ENCODE results near the gene DPY19L2.
A peak's percentile ranks its signal among the peaks of the same experiment; 100 is the strongest.
"Not testable (repeated sequence)": the region's sequence is repeated elsewhere in the genome, so short reads cannot be mapped to it uniquely, and the experiment has no call there.

Gene DPY19L2

GRCh38 chr12:63668028-63668799 lies at the start of gene DPY19L2:
TSS of gene DPY19L2 (minus strand) at chr12:63668493. CDS start at chr12:63668393, 100 bp downstream.
- peak; percentile 68 for DNase-seq

- DNase-seq, result not testable (repeated sequence)
Observed at GRCh38 chr12:63716891-63717290, 48.6 kb upstream of the DPY19L2 start.

GRCh38 chr12:63715107-63715625 lies 46.9 kb upstream of the DPY19L2 start:
- not testable (repeated sequence) for DNase-seq

GRCh38 chr12:63714409-63714808 lies 46.1 kb upstream of the DPY19L2 start:
- not testable (repeated sequence) for DNase-seq

- not testable (repeated sequence) for DNase-seq
Observed at GRCh38 chr12:63713681-63714075, 45.4 kb upstream of the DPY19L2 start.

GRCh38 chr12:63712979-63713680 lies 44.8 kb upstream of the DPY19L2 start:
- not testable (repeated sequence) for DNase-seq

GRCh38 chr12:63712376-63712974 lies 44.2 kb upstream of the DPY19L2 start:
- DNase-seq, result not testable (repeated sequence)

- not testable (repeated sequence) for DNase-seq
Observed at GRCh38 chr12:63711339-63711738, 43.0 kb upstream of the DPY19L2 start.

GRCh38 chr12:63706336-63706735 lies 38.0 kb upstream of the DPY19L2 start:
- DNase-seq, result no peak

- not testable (repeated sequence) for DNase-seq
Observed at GRCh38 chr12:63699678-63700382, 31.5 kb upstream of the DPY19L2 start.

GRCh38 chr12:63699011-63699410 lies 30.7 kb upstream of the DPY19L2 start:
- not testable (repeated sequence) for DNase-seq

GRCh38 chr12:63690837-63691236 lies 22.5 kb upstream of the DPY19L2 start:
- DNase-seq, result not testable (repeated sequence)

- not testable (repeated sequence) for DNase-seq
Observed at GRCh38 chr12:63689141-63689540, 20.8 kb upstream of the DPY19L2 start.

- DNase-seq, result not testable (repeated sequence)
Observed at GRCh38 chr12:63686623-63687022, 18.3 kb upstream of the DPY19L2 start.

- DNase-seq, result not testable (repeated sequence)
Observed at GRCh38 chr12:63685789-63686188, 17.5 kb upstream of the DPY19L2 start.

- DNase-seq, result not testable (repeated sequence)
Observed at GRCh38 chr12:63682617-63683016, 14.3 kb upstream of the DPY19L2 start.

GRCh38 chr12:63680758-63681157 lies 12.5 kb upstream of the DPY19L2 start:
- DNase-seq, result not testable (repeated sequence)

- DNase-seq, result peak; percentile 2
Observed at GRCh38 chr12:63672550-63672949, 4.3 kb upstream of the DPY19L2 start.

GRCh38 chr12:63669936-63670335 lies 1.6 kb upstream of the DPY19L2 start:
- DNase-seq, result not testable (repeated sequence)

- DNase-seq, result not testable (repeated sequence)
Observed at GRCh38 chr12:63669427-63669826, 1.1 kb upstream of the DPY19L2 start.

GRCh38 chr12:63668800-63669365 lies 590 bp upstream of the DPY19L2 start:
- not testable (repeated sequence) for DNase-seq

- DNase-seq, result not testable (repeated sequence)
Observed at GRCh38 chr12:63663005-63663404, 5.3 kb downstream of the DPY19L2 start.
